ENCODE data around the gene OBSL1. TPM values are rescaled to one million over a fixed set of nuclear protein-coding genes. Genes with fewer than 3 reads are reported as not detected.

OBSL1 gene
- polyA plus RNA-seq, 3 donors, result 150 to 189 (median 179) TPM

DNA sequence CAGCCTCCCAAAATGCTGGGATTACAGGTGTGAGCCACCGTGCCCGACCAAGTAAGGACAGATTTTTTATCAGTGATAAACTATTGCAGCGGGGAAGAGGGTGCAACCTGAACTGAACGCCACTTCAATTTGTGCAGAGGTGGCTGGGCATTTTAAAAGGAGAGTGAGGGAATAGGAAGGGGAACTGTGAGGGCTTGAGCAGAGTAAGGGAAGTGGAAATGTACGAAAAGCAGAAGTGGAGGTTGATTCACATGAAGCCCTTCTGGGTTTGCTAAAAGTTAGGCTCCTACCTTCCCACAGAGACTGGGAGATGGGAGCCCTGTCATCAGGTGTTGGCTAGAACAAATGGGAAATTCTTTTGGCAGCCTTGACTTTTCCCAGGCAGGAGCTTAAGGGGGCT is 32.4 kb upstream of the OBSL1 start:
- no peak for DNase-seq

DNA sequence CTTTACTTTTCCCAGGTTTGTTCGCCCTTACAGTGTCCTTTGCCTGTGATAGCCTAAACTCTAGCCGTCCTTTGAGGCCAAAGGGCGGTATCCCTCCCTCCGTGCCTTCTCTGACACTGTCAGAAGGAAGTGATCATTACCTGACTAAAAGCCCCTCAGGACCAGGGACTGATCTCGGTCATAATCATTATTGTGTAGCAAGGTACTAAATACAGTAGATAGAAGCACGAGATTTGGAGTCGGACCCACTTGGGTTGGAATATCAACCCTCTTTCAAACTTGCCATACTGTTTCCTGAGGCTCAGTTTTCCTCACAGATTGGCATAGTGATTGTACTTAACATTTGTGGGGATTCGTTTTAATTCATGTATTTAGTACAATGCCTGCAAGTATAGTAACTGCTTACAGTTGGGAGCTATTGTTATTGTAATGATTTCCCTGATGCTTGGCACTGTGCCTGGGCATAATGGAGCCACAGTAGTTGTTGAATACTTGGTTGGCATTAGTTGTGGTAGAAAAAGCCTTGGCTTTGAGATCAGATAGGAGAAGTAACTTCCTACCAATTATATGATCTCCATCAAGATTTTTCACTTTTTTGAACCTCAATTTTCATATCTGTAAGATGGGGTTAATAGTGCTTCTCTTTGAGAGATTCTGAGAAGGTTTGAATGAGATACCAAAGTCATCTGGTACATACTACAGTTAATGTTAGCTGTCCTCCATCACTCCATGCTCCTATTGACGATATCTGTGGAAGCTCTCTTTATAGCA is 27.2 kb upstream of the OBSL1 start:
- no peak for DNase-seq

DNA sequence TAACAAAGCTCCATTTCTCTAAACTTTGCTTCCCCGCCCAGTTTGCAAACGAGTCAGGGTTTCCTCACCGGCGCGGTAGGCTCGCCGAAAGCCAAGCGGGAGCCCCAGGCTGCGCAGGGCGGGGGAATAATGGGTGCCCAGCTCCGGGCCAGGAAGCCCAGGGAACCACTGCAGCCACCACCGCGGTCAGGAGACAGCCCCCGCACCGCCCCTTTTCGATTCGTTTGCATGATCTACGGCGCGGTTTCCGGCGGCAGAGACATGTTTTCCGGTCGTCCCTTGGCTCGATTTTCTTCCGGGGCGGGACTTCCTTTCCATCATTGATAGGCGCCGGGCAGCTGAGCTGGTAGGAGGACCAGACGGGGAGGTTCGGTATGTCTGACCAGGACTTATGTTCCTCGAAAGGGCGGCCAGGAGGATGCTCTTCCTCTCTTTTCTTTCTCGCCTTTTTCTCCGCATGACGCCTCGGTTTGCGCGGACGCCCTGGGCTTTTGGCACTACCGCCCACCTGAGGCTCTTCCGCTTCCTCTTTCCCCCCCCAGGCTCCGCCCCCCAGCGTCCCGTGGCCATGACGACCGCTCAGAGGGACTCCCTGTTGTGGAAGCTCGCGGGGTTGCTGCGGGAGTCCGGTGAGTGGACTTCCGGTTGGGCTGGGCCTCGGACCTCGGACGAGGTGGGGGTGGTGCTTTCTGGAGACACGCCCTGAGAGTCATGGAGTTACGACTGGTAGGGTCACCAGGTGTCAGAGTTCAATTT is 26.4 kb upstream of the OBSL1 start, which contains the start of gene STK11IP:
TSS of gene STK11IP (plus strand) at position 306 of the 756 bp plus-strand sequence. CDS start at position 569, 263 bp downstream.
- peak; percentile 98 for DNase-seq

DNA sequence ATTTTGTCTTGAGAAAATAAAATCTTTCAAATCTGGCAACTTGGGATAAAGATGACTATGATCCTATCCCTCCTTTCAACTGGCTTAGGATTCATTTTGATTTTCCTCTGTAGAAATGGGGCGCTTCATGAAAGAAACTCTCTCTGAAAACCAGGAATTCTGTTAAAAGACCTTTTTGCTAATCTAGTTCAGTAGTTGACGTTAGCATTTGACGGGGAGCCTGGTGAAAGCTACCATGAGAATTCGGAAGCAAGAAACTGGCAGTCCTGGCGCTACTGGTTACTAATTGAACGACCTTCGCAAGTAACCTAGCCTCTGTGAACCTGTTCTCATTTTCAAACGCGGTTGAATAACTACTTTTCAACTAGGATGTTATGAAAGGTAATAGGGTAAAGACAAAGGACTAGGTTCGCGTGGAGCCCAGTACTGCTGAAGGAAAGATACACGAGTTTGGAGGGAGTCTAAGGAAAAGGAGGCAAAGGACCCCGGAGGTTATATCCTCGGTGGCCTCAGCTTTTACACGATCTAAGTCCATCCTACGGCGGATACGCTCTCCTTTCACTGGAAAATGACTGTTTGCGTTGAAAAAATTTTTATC is 25.7 kb upstream of the OBSL1 start:
- no peak for DNase-seq

DNA sequence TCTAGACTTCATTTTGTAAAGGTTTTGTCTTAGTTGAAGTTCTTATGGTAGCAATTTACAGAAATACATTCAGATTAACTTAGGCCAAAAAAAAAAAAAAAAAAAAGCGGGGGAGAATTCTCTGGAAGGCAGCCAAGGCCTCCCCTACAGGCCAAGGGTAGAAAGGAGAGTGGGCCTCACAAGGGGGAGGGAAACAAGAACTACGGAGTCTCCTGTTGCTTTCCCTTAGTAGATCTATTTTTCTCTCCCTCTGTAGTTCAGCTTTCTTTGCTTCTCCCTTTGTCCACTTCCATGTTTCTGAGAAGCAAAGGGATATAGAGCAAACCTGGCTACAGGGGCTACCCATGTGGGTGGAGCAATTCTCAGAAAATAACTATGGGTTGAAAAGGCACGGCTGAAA is 23.9 kb upstream of the OBSL1 start:
- no peak for DNase-seq

DNA sequence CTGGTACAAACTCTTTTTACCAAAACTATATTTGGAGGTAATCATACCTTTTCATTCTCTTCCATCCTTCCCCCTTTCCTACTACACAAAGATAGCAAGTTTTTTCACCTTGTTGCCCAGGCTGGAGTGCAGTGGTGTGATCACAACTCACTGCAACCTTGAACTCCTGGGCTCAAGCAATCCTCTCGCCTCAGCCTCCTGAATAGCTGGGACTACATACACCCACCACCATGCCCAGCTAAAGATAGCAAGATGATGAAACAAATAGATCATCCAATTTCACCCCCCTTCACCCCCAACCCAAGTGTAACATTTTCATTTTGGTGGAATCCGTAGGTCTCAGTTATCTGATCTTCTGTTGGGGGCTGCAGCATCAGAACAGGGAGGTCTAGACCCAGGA is 21.8 kb upstream of the OBSL1 start:
- DNase-seq, result no peak

DNA sequence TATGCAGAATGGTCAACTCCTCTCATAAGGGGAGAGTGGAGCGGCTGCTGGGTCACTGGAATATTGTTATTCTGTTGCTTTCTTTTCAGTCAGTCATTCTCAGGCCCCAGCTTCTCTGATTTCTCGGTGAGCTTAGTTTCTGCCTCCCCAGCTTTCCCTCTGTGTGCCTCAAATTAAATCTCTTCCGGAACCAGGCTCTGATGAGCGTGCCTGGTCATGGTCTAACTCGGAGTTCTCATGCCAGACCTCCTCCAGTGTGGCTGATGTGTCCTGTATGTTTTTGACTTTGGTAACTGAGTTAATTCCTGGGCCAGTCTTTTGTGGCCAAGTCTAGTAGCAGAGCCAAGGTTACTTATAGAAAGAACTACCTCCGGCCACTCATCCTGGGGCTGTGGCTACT is 21.4 kb upstream of the OBSL1 start:
- DNase-seq, result no peak

DNA sequence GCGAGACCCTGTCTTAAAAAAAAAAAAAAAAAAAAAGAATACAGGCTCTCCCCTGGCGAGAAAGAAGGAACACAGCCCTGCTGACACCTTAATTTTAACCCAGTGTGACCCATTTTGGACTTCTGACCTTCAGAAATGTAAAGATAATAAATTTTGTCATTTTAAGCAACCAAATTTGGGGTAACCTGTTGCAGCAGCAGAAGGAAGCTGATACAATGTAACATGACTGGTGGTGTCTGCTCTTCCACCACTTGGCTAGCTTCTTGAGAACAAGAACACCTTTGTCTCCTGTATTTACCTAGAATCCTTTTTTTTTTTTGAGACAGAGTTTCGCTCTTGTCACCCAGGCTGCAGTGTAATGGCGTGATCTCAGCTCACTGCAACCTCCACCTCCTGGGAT is 19.8 kb upstream of the OBSL1 start:
- DNase-seq, result no peak

DNA sequence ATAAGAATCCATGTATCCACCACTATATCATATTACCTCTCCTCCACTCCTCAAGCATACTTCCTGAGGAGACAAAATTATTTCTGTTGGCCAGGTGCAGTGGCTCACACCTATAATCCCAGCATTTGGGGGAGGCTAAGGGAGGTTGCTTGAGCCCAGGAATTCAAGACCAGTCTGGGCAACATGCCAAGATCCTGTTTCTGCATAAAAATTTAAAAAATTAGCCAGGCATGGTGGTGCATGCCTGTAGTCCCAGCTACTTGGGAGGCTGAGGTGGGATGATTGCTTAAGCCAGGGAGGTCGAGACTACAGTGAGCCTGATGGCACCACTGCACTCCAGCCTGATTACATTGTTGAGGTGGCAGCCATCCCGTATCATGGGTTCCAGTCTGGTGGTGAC is 10.0 kb upstream of the OBSL1 start:
- no peak for DNase-seq

DNA sequence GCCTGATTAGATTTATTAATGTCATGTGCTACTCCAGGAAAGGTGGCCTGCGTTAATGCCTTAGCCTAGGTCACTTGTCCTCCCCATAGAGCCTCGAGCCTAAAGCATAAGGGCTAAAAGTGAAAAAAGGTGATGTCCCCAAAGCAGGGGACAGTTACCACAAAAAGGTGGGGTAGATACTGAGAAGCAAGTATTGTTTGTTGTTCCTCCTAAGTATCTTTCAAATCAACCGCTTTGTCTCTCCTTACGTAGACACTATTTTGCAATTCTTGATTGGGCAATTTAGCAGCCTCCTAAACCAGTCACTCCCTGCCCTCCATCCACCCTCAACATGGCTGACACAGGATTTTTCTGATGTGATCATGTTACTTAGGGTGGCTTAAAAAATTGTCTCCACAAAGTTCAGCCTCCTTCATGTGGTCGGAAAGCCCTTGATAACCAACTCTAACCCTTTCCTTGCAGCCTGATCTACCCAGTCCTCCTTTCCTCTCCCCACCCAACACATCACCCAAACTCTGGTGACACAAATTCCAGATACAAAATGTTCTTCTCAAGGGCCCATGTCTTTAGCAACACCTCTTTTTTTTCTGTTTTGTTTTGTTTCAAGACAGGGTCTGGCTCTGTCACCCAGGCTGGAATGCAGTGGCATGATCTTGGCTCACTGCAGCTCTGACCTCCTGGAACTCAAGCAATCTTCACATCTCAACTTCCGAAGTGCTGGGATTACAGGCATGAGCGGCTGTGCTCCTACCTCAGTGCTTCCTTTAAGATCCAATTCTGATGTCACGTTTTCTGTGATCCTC is 7.7 kb upstream of the OBSL1 start:
- DNase-seq, result no peak

DNA sequence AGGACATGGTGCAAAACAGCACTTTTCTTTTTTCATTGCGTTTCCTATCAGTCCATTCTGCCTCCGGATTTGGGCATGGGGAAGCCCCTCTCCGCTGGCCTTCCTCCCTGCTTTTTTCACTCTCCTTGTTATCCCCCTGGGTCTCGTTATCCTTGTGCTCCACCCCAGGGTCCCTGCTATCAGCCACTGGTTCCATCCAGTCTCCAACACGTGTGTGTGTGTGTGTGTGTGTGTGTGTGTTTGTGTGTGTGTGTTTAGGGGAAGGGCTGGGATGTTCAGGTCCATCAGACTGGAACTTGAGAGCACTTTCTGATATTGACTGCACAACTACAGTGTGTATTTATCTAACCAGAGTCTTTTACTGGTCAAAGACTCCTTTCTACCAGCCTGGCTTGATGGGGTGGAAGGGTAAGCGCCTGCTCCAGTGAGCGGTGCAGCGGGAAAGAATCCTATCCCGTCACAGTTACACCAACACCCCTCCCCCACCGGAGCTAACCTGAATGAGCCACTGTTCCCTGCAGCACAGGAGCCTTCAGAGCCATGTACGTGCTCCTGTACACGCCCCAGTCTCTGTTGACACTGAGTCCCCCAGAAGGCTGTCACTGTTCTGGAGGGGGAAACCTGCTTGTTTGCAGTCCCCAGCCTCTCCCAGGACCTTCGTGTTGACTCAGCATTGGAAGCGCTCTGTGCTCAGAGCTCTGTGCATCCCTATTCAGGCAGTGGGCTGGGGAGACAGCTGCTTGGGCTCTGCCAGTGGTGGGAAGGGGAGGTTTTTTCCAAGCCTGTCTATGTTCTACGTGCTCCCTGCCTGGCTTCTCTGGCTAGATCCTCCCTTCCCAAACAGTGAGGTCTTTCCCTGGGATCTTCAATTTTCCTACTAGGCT is 5.4 kb upstream of the OBSL1 start:
- DNase-seq, result no peak

DNA sequence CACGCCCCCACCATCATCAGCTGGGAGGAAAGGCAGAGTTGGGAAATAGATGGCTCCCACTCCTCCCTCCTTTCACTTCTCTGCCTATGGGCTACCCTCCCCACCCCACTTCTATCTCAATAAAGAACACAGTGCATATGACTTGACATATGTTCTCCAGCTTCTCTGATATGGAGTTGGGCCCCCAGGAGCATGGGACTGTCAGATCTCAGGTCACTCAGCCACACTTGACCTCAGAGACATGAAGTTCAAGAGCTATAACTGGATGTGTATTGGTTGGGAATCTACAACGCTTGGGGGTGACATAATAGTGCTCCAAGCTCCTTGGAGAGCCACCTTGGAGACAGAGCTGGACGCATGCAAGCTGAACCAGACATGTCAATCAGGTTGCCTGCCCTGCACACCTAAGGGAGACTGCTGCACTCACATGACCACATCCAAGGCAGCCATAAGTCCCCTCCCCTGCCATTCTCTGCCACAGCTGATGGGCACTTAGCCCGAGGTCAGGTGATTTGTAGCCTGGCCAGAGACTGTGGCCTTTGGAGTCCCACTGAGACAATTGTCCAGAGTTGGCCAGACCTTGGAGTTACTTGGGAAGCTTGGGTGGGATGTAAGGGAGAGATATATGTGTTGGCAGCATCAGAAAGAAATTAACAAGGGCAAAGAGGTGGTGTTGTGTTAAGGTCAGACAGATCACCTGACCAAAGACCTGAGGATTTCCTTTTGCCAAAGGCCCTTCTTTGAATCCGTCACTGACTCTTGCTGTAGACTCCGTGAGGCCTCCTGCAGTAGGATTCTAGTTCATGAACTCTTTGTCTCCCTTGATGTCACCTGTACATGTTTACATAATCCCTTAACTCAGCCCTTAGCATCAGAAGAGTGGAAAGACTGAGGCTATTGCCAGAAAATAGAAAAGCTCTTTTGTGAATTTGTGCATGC is 4.5 kb upstream of the OBSL1 start:
- no peak for DNase-seq

DNA sequence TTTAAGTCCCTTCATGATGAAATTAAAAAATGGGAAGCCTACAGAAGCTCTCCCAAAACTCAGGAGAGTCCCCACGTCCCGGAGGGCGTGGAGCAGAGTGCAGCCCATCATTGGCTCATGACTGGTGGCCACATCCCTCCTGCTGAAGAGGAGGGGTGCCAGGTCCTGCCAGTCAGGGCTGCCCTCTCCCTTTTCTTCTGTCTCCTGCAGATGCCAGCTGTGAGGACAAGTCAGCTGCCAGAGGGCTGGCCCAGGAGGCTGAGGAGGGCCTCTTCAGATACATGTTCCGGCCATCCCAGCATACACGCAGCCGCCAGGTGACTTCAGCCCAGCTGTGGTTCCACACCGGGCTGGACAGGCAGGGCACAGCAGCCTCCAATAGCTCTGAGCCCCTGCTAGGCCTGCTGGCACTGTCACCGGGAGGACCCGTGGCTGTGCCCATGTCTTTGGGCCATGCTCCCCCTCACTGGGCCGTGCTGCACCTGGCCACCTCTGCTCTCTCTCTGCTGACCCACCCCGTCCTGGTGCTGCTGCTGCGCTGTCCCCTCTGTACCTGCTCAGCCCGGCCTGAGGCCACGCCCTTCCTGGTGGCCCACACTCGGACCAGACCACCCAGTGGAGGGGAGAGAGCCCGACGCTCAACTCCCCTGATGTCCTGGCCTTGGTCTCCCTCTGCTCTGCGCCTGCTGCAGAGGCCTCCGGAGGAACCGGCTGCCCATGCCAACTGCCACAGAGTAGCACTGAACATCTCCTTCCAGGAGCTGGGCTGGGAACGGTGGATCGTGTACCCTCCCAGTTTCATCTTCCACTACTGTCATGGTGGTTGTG is 3.4 kb upstream of the OBSL1 start:
- DNase-seq, result no peak

DNA sequence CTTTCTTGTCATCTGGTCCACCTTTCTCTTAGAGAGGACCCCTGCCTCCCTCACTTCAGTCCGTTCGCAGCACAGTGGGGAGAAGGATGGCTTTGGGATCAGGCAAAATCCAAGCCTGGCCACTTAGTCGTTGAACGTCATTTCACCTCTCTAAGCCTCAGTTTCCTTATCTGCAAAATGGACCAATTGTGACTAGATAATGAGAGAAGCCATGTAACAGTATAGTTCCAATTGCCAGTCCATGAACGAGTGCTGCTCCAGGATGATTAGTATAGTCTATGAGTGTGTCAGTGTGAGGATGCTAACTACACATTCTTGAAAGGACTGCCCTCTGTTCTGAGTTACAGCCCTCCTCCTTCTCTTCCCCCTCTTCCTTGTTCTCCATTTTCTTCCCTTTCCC is 1.8 kb upstream of the OBSL1 start:
- no peak for DNase-seq

DNA sequence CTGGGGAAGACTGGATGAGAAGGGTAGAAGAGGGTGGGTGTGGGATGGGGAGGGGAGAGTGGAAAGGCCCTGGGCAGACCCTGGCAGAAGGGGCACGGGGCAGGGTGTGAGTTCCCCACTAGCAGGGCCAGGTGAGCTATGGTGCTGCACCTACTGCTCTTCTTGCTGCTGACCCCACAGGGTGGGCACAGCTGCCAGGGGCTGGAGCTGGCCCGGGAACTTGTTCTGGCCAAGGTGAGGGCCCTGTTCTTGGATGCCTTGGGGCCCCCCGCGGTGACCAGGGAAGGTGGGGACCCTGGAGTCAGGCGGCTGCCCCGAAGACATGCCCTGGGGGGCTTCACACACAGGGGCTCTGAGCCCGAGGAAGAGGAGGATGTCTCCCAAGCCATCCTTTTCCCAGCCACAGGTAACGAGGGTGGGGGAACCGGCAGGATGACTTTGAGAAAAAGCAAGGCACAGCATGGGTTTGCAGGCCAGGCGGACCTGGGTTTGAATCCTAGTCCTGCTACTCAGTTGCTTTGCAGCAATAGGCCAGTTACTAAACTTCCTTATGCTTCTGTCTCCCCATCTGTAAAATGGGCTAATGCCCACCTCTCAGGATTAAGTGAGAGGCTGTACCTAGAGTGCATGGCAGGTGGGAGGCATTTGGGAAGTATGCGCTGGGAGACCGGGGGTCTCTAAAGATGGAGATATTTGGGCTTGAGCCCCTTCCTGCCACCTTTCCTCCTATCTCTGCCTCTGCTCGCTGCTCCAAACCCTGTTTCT is 1.1 kb upstream of the OBSL1 start, which contains the start of gene INHA:
TSS of gene INHA (plus strand) at position 74 of the 765 bp plus-strand sequence. CDS start at position 139, 65 bp downstream.
- no peak for DNase-seq

DNA sequence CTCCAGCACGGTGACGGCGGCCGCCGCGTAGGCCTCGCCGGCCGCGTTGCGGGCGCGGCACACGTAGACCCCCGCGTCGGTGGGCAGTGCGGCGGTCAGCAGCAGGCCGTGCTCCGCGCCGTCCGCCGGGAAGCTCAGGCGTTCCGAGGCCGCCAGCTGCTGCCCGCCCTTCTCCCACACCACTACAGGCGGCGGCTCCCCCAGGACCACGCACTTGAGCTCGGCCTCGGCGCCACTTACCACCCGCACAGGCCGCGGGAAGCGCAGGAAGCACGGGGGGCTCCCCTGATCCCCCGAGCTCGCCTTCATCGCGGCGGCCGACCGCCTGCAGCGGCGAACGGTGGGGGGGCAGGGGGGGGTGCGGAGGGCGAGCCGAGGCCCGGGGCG is 422 bp downstream of the OBSL1 start:
- no peak for DNase-seq

DNA sequence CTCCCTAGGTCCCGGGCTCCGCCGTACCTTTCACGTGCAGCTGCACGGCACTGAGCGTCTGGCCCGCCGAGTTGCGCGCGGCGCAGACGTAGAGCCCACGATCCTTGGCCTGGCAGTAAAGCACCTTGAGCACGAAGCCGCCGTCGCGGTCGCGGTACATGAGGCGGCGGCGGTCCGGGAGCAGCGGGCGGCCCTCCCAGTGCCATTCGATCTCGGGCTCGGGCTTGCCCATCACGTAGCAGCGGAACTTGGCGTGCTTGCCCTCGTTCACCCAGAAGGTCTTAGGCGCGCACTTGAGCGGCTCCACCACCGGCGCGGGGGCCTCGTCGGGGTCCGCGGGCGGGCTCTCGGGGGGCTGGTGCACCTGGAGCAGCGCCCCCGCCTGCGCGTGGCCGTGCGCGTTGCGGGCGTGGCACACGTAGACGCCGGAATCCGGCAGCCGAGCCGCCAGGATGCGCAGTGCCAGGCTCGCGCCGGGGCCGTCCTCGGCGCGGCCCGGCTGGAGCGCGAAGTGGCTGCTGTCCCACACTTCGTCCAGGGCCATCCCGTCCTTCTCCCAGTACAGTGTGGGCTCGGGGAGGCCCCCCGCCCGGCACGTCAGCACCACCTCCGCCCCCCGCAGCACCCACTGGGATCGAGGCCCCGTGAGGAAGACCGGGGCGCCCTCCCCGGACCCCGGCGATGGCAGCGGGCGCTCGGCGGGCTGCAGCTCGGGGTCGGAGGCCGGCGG is 980 bp downstream of the OBSL1 start:
- no peak for DNase-seq
